Endothelial cell (in vitro differentiated cells): ENCODE results near the gene ADAMTSL1. TPM values are rescaled to one million over a fixed set of nuclear protein-coding genes. Genes with fewer than 3 reads are reported as not detected.

ENCODE experiments used
- DNase-seq: peaks from one replicate; pipeline ENCODE4 v3.0.0; 2021; ENCODE audit warnings: low spot score
- H3K27ac Mint-ChIP-seq: one replicate; pipeline ENCODE4 v1.8.0; 2021; ENCODE audit warnings: mixed read lengths, inconsistent platforms; ENCODE audit not compliant: unreplicated experiment
- H3K27me3 Mint-ChIP-seq: one replicate; pipeline ENCODE4 v1.8.0; 2021; ENCODE audit warnings: mild to moderate bottlenecking, moderate library complexity, mixed read lengths, inconsistent platforms; ENCODE audit not compliant: unreplicated experiment
- H3K36me3 Mint-ChIP-seq: one replicate; pipeline ENCODE4 v1.8.0; 2021; ENCODE audit warnings: mild to moderate bottlenecking, low read depth, mixed read lengths, inconsistent platforms; ENCODE audit not compliant: unreplicated experiment
- H3K4me1 Mint-ChIP-seq: one replicate; pipeline ENCODE4 v1.8.0; 2021; ENCODE audit warnings: mild to moderate bottlenecking, mixed read lengths, inconsistent platforms; ENCODE audit not compliant: unreplicated experiment
- H3K4me3 Mint-ChIP-seq: one replicate; pipeline ENCODE4 v1.8.0; 2021; ENCODE audit warnings: mild to moderate bottlenecking, mixed read lengths, inconsistent platforms; ENCODE audit not compliant: unreplicated experiment
- H3K9me3 Mint-ChIP-seq: one replicate; pipeline ENCODE4 v1.8.0; 2021; ENCODE audit warnings: mixed read lengths, inconsistent platforms; ENCODE audit not compliant: unreplicated experiment
- total RNA-seq: library from RNA; stranded (reverse); fragmentation: NEBNext Ultra II Directional; extraction: Animal tissue kit (Norgen Biotek cat#: 25700); gene quantifications from one replicate; pipeline ENCODE4 v1.2.1, GENCODE V29; 2021; ENCODE audit not compliant: unreplicated experiment
- TF ChIP-seq, protein P1 (sequence below): fragments of 200-600 bp; sonication (generic); IDR thresholded peaks from one replicate; pipeline ENCODE4 v1.5.0; 2021; ENCODE audit warnings: antibody characterized with exemption; ENCODE audit not compliant: unreplicated experiment

ADAMTSL1 gene
- total RNA-seq, 1 donor from 2014 or later: 18.2 TPM

DNA sequence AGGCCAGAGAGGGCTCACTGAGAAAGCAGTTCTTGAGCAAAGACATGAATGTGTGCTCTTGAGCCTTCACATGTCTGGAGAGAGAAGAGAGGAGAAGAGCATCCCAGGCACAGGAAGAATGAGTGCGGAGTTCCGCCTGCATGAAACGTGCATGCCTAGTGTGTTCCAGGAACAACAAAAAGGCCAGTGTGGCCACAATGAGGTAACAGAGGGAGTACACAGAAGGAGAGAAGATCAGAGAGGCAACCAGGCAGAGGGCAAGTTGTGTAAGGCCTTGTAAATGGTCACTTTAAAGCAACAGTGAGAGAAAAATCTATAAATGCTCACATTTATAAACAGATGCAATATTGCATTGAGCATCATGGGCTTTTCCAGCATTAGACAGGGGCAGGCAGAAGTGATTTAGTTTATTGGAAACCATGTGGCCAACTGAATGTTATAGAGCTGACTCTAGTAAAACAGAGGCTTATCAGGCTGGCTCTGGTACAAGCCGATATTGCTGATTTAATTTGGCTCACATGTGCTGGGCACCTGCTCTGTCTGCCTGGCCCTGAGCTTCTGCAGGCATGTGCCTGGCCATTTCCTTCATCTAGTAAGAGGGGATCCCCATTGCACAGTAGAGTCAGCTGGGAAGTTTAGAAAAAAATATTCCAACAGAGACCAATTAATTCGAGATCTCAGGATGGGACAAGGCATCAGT, 373.8 kb downstream of the ADAMTSL1 start:
- H3K27ac Mint-ChIP-seq: no peak overlapping the region
- H3K36me3 Mint-ChIP-seq: peaks cover 5% of the 10 kb centered on the region
- peaks cover 4% of the 10 kb centered on the region for H3K9me3 Mint-ChIP-seq
- H3K27me3 Mint-ChIP-seq: no peaks in the 10 kb centered on the region
- TF ChIP-seq, protein P1, sequence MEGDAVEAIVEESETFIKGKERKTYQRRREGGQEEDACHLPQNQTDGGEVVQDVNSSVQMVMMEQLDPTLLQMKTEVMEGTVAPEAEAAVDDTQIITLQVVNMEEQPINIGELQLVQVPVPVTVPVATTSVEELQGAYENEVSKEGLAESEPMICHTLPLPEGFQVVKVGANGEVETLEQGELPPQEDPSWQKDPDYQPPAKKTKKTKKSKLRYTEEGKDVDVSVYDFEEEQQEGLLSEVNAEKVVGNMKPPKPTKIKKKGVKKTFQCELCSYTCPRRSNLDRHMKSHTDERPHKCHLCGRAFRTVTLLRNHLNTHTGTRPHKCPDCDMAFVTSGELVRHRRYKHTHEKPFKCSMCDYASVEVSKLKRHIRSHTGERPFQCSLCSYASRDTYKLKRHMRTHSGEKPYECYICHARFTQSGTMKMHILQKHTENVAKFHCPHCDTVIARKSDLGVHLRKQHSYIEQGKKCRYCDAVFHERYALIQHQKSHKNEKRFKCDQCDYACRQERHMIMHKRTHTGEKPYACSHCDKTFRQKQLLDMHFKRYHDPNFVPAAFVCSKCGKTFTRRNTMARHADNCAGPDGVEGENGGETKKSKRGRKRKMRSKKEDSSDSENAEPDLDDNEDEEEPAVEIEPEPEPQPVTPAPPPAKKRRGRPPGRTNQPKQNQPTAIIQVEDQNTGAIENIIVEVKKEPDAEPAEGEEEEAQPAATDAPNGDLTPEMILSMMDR: no peak
- H3K4me1 Mint-ChIP-seq: peaks cover 6% of the 10 kb centered on the region
- no peak overlapping the region for H3K4me3 Mint-ChIP-seq
- no peak for DNase-seq

- Mint-ChIP-seq H3K9me3 (peaks cover 4% of the 10 kb centered on the region), H3K4me3 (no peak overlapping the region), H3K27ac (no peak overlapping the region), H3K36me3 (peaks cover 5% of the 10 kb centered on the region), H3K4me1 (peaks cover 6% of the 10 kb centered on the region), H3K27me3 (no peaks in the 10 kb centered on the region)
- TF ChIP-seq, protein P1: no peak
- DNase-seq: no peak
Measured at GRCh38 chr9:18848657-18849056, 374.7 kb downstream of the ADAMTSL1 start.

GRCh38 chr9:18849270-18849669, 375.3 kb downstream of the ADAMTSL1 start:
- Mint-ChIP-seq H3K9me3 (peaks cover 4% of the 10 kb centered on the region), H3K27me3 (no peaks in the 10 kb centered on the region), H3K4me1 (peaks cover 6% of the 10 kb centered on the region), H3K27ac (no peak overlapping the region), H3K4me3 (no peak overlapping the region), H3K36me3 (peaks cover 5% of the 10 kb centered on the region)
- TF ChIP-seq, protein P1: no peak
- no peak for DNase-seq

DNA sequence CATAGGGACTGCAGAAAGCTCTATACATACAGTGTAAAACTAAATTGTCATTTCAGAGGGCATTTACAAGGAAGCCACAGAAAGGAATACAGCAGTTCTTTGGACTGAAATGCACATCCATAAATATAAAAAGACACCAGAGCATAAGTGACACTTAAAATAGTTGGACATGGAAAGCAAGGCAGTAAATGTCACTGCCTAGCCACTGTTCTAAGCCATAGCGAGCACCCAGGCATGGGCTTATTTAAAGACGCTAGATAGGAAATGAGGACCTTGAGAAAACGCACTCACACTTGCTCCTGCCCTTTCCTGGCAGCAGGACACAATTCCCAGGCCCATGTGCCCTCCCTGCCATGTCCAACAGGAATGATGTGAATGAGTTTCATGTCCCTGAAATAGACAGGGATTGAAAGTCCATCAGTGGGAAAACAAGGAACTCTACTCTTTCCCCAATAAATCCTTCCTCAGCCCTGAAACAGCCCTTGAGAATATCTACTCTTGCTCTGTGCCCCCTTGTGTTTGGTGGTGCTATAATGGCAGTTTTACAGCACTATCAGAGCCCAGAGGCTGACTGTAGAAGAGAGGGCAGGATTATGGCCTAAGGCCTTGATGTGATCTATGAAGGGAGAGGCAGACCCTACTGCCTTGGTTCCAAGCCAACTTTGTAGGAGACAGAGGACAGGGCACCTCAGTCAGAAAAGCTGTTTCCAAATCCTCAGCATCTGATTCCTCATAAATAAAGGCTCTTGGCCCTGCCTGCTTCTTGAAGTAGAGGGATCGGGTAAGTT, 376.1 kb downstream of the ADAMTSL1 start:
- Mint-ChIP-seq H3K4me1 (peaks cover 6% of the 10 kb centered on the region), H3K27ac (no peak overlapping the region), H3K9me3 (peaks cover 2% of the 10 kb centered on the region), H3K4me3 (no peak overlapping the region), H3K36me3 (peaks cover 3% of the 10 kb centered on the region), H3K27me3 (no peaks in the 10 kb centered on the region)
- TF ChIP-seq, protein P1: no peak
- no peak for DNase-seq
